Fibroblast of the aortic adventitia (primary cell): ENCODE results near the gene ADAD2. TPM values are rescaled to one million over a fixed set of nuclear protein-coding genes. Genes with fewer than 3 reads are reported as not detected.

Experiments
- DNase-seq: peaks from one replicate; pipeline ENCODE4 v3.0.0-alpha.2; 2010; ENCODE audit warnings: low read depth
- H3K4me3 ChIP-seq: 2 replicates; pipeline ENCODE4 v1.5.1; 2011; ENCODE audit warnings: low read depth, mild to moderate bottlenecking, control low read depth, low read length, moderate library complexity
- CTCF ChIP-seq: IDR thresholded peaks from 2 replicates; pipeline ENCODE4 v1.5.1; 2011; ENCODE audit warnings: mild to moderate bottlenecking, low read length, control low read depth, inconsistent platforms; ENCODE audit not compliant: insufficient read depth
- total RNA-seq: library from RNA; depleted of rRNA; stranded (reverse); fragments of >200 nt; gene quantifications from 2 replicates; pipeline ENCODE4 v1.2.3, GENCODE V29; 2012; ENCODE audit warnings: low replicate concordance

The ADAD2 gene
- total RNA-seq, 1 donor, result not detected

DNA sequence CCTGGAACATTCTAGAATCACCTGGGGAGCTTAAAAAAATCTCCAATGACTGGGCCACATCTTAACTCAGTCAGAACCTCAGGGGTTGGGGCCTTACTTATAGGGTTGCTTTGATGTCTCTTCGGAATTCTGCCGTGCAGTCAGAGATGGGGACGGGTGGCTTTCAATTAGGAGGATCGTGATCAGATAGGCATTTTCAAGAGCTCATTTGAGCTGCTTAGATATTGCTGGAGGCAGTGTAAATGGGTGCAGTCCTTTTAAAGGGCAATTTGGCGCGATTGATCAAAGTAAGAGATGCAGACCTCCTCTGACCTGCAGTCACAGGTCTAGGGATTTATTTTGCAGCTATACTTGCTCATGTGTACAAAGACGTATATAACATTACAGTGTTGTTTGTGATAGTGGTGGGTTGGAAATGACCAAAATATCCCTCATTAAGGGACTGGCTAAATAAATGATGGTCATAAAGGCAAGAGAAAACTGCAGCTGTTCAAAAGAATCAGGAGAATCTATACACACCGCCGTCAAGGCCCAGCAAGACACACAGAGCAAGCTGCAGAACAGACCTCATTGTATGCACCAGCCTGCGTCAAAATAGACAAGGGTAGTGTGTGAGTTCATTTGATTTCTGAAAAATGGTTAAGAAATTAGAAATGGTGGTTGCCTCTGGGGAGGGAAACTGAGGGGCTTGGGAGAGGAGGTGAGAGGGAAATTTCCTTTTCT, 55.2 kb downstream of the ADAD2 start:
- DNase-seq, result no peak
- TF ChIP-seq CTCF, result no peak
- H3K4me3 ChIP-seq, result no peak overlapping the region

GRCh38 chr16:84246679-84247077, 55.7 kb downstream of the ADAD2 start:
- no peak for DNase-seq
- TF ChIP-seq CTCF, result no peak
- H3K4me3 ChIP-seq, result no peak overlapping the region

Other genes starting within 250 kb of the ADAD2 start
- gene OSGIN1, start 237.9 kb upstream of the ADAD2 start, total RNA-seq, result 6.5 and 6.6 TPM in 2 replicates
- 0.18 and 0.90 TPM in 2 replicates for gene NECAB2, start 222.9 kb upstream of the ADAD2 start, total RNA-seq
- gene SLC38A8, start 148.4 kb upstream of the ADAD2 start, total RNA-seq, result not detected in 2 replicates
- 61.1 and 89.0 TPM in 2 replicates for gene MBTPS1, start 74.2 kb upstream of the ADAD2 start, total RNA-seq
- 12.5 and 18.7 TPM in 2 replicates for gene HSDL1, start 46.0 kb upstream of the ADAD2 start, total RNA-seq
- 0.09 TPM in 1 of 2 replicates, not detected in the other for gene DNAAF1, start 45.8 kb upstream of the ADAD2 start, total RNA-seq
- 19.4 and 20.6 TPM in 2 replicates for gene TAF1C, start 4.1 kb upstream of the ADAD2 start, total RNA-seq
- gene KCNG4, start 48.9 kb downstream of the ADAD2 start, total RNA-seq, result not detected in 2 replicates
- gene WFDC1, start 103.7 kb downstream of the ADAD2 start, total RNA-seq, result under 0.01 TPM in 1 of 2 replicates, not detected in the other
- not detected in 2 replicates for gene ATP2C2, start 177.4 kb downstream of the ADAD2 start, total RNA-seq